H9 (cell line): ENCODE measurements around the gene DMD. TPM values are rescaled to one million over a fixed set of nuclear protein-coding genes. Genes with fewer than 3 reads are reported as not detected.

Source experiments
- DNase-seq: peaks from one replicate; pipeline ENCODE4 v3.0.0-alpha.2; 2017
- H2AFZ ChIP-seq: one replicate; pipeline ENCODE4 v1.6.1; 2013; ENCODE audit warnings: mild to moderate bottlenecking, low read length, control low read depth, moderate library complexity
- H2AK5ac ChIP-seq: 2 replicates; pipeline ENCODE4 v1.6.1; 2013; ENCODE audit warnings: low read length, control low read depth, mixed read lengths; ENCODE audit not compliant: insufficient read length
- H2BK120ac ChIP-seq: one replicate; pipeline ENCODE4 v1.6.1; 2013; ENCODE audit warnings: low read depth, mild to moderate bottlenecking, low read length, control low read depth, inconsistent platforms; ENCODE audit not compliant: poor library complexity, severe bottlenecking
- H2BK12ac ChIP-seq: 2 replicates; pipeline ENCODE4 v1.6.1; 2013; ENCODE audit warnings: low read length, control low read depth, mixed read lengths, low read depth; ENCODE audit not compliant: insufficient read length
- H2BK15ac ChIP-seq: 2 replicates; pipeline ENCODE4 v1.6.1; 2013; ENCODE audit warnings: low read depth, low read length, control low read depth
- H2BK20ac ChIP-seq: one replicate; pipeline ENCODE4 v1.6.1; 2013; ENCODE audit warnings: low read depth, mild to moderate bottlenecking, low read length, control low read depth, inconsistent platforms; ENCODE audit not compliant: poor library complexity, severe bottlenecking
- H2BK5ac ChIP-seq: 2 replicates; pipeline ENCODE4 v1.6.1; 2013; ENCODE audit warnings: low read length, control low read depth, mixed read lengths; ENCODE audit not compliant: insufficient read length
- H3K14ac ChIP-seq: 2 replicates; pipeline ENCODE4 v1.6.1; 2013; ENCODE audit warnings: low read length, control low read depth; ENCODE audit not compliant: insufficient read depth
- H3K18ac ChIP-seq: 2 replicates; pipeline ENCODE4 v1.6.1; 2013; ENCODE audit warnings: low read depth, mild to moderate bottlenecking, mixed read lengths, low read length, control low read depth; ENCODE audit not compliant: insufficient read length
- H3K23ac ChIP-seq: 2 replicates; pipeline ENCODE4 v1.6.1; 2013; ENCODE audit warnings: low read length, control low read depth, mixed read lengths, low read depth; ENCODE audit not compliant: insufficient read length
- H3K23me2 ChIP-seq: 2 replicates; pipeline ENCODE4 v1.6.1; 2013; ENCODE audit warnings: low read depth, mild to moderate bottlenecking, mixed read lengths, low read length, control low read depth; ENCODE audit not compliant: insufficient read length, poor library complexity, severe bottlenecking
- H3K27ac ChIP-seq: 2 replicates; pipeline ENCODE4 v1.5.1; 2013; ENCODE audit warnings: low read length, control low read depth, mixed read lengths, low read depth; ENCODE audit not compliant: insufficient read length
- H3K27me3 ChIP-seq: 2 replicates; pipeline ENCODE4 v1.6.1; 2013; ENCODE audit warnings: low read length, control low read depth, inconsistent platforms; ENCODE audit not compliant: insufficient read depth
- H3K4ac ChIP-seq: 2 replicates; pipeline ENCODE4 v1.6.1; 2013; ENCODE audit warnings: low read depth, mild to moderate bottlenecking, control low read depth, inconsistent platforms, low read length, moderate library complexity
- H3K4me1 ChIP-seq: 2 replicates; pipeline ENCODE4 v1.6.1; 2013; ENCODE audit warnings: low read length, control low read depth, inconsistent platforms; ENCODE audit not compliant: insufficient read depth
- H3K4me2 ChIP-seq: 2 replicates; pipeline ENCODE4 v1.6.1; 2013; ENCODE audit warnings: low read length, control low read depth, mixed read lengths; ENCODE audit not compliant: insufficient read length, insufficient read depth
- H3K56ac ChIP-seq: 2 replicates; pipeline ENCODE4 v1.6.1; 2013; ENCODE audit warnings: low read depth, mild to moderate bottlenecking, mixed read lengths, low read length, control low read depth; ENCODE audit not compliant: insufficient read length
- H3K79me1 ChIP-seq: 2 replicates; pipeline ENCODE4 v1.6.1; 2013; ENCODE audit warnings: low read depth, mild to moderate bottlenecking, moderate library complexity, low read length, control low read depth, inconsistent platforms; ENCODE audit not compliant: insufficient read depth, poor library complexity, severe bottlenecking
- H3K79me2 ChIP-seq: 2 replicates; pipeline ENCODE4 v1.6.1; 2013; ENCODE audit warnings: low read length, control low read depth, inconsistent platforms; ENCODE audit not compliant: insufficient read depth
- H3K9ac ChIP-seq: 2 replicates; pipeline ENCODE4 v1.6.1; 2013; ENCODE audit warnings: low read length, control low read depth, mixed read lengths; ENCODE audit not compliant: insufficient read length; ENCODE audit errors: extremely low read depth
- H3K9me3 ChIP-seq: one replicate; pipeline ENCODE4 v1.6.1; 2013; ENCODE audit warnings: low read depth, low read length, inconsistent platforms; ENCODE audit not compliant: control insufficient read depth
- H3T11ph ChIP-seq: one replicate; pipeline ENCODE4 v1.6.1; 2013; ENCODE audit warnings: mild to moderate bottlenecking, low read length, control low read depth, inconsistent platforms
- H4K20me1 ChIP-seq: one replicate; pipeline ENCODE4 v1.6.1; 2013; ENCODE audit not compliant: control insufficient read depth, insufficient read length, insufficient read depth
- H4K5ac ChIP-seq: 2 replicates; pipeline ENCODE4 v1.6.1; 2013; ENCODE audit warnings: low read depth, mild to moderate bottlenecking, mixed read lengths, low read length, control low read depth; ENCODE audit not compliant: insufficient read length
- H4K8ac ChIP-seq: replicated peaks from 2 replicates; pipeline ENCODE4 v1.6.1; 2013; ENCODE audit warnings: low read length, control low read depth, mixed read lengths, low read depth; ENCODE audit not compliant: insufficient read length
- H4K91ac ChIP-seq: 2 replicates; pipeline ENCODE4 v1.6.1; 2013; ENCODE audit warnings: low read depth, mild to moderate bottlenecking, moderate library complexity, mixed read lengths, low read length, control low read depth; ENCODE audit not compliant: insufficient read length
- H3K27ac Mint-ChIP-seq, 3 experiments: 2 replicates in 2 of 3; 3 replicates in 1 of 3; pipeline ENCODE4 v1.8.0; 2020 to 2021; ENCODE audit warnings: mixed read lengths in 3 of 3, mild to moderate bottlenecking in 1 of 3, moderate library complexity in 1 of 3
- H3K27me3 Mint-ChIP-seq: 2 replicates; pipeline ENCODE4 v1.8.0; 2021; ENCODE audit warnings: low read depth, mild to moderate bottlenecking, moderate library complexity, mixed read lengths
- H3K36me3 Mint-ChIP-seq, 3 experiments: 2 replicates in 2 of 3; 3 replicates in 1 of 3; pipeline ENCODE4 v1.8.0; 2020 to 2021; ENCODE audit warnings: low read depth in 3 of 3, mixed read lengths in 3 of 3; ENCODE audit not compliant: insufficient read depth in 1 of 3
- H3K4me1 Mint-ChIP-seq, 2 experiments: 2 replicates each; pipeline ENCODE4 v1.8.0; 2020; ENCODE audit warnings: mixed read lengths in 2 of 2
- H3K4me3 Mint-ChIP-seq, 2 experiments: 2 replicates in 1 of 2; 3 replicates in 1 of 2; pipeline ENCODE4 v1.8.0; 2020 to 2021; ENCODE audit warnings: mild to moderate bottlenecking in 2 of 2, mixed read lengths in 2 of 2, moderate library complexity in 1 of 2
- H3K9me3 Mint-ChIP-seq, 2 experiments: 2 replicates in 1 of 2; 3 replicates in 1 of 2; pipeline ENCODE4 v1.8.0; 2020; ENCODE audit warnings: mild to moderate bottlenecking in 2 of 2, mixed read lengths in 2 of 2, moderate library complexity in 1 of 2
- WGBS: extraction: QIAGEN DNeasy Blood & Tissue Kit; methylation state at CpG from one replicate; pipeline ENCODE4 v1.1.7; 2013; ENCODE audit warnings: missing lambda C conversion rate, low lambda C conversion rate, mixed read lengths; ENCODE audit not compliant: insufficient read length; ENCODE audit errors: extremely low coverage; 5-methylcytosine and 5-hydroxymethylcytosine counted together
- total RNA-seq: library from RNA; stranded (reverse); gene quantifications from 2 replicates; pipeline ENCODE4 v1.2.1, GENCODE V29; 2021
- TF ChIP-seq, protein P1 (sequence below): fragments of 200-600 bp; sonication (generic); conservative IDR thresholded peaks from 3 replicates; pipeline ENCODE4 v1.8.0; 2021; ENCODE audit warnings: antibody characterized with exemption, mild to moderate bottlenecking

Gene DMD
- total RNA-seq, 1 experiment from 2014 or later: 3.8 TPM

DNA sequence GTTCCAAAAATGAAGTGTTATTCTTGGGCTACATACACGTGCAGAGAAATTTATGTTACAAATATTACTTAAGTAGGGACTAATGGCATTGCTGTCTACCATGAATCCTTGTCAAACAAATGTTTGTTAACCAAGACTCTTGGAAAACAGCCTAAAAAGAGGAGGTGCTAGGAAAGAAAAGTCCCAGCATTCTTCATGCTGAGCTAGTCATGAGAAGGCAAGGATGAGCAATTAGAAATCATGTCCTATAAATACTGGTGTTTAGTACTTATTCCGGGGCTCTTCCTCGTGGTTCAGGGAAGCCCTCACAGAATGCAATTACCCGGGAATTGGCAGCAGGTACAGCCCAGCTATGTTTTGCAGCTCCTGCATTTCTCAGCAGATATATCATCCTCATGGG lies 1761.4 kb downstream of the DMD start:
- Histone ChIP-seq H3T11ph (no peak overlapping the region), H4K20me1 (no peaks in the 10 kb centered on the region), H3K27ac (no peak overlapping the region), H3K23ac (no peak overlapping the region), H3K23me2 (no peaks in the 10 kb centered on the region), H4K5ac (no peak overlapping the region), H3K9me3 (no peaks in the 10 kb centered on the region), H3K18ac (no peak overlapping the region), H2BK120ac (no peak overlapping the region), H3K56ac (no peak overlapping the region), H3K4ac (no peak overlapping the region), H3K14ac (no peak overlapping the region), H2AFZ (no peak overlapping the region), H2BK20ac (no peak overlapping the region), H2AK5ac (no peak overlapping the region), H3K9ac (no peak overlapping the region), H2BK5ac (no peak overlapping the region), H3K79me1 (no peaks in the 10 kb centered on the region), H4K8ac (no peak overlapping the region), H3K4me2 (no peak overlapping the region), H3K4me1 (no peaks in the 10 kb centered on the region), H3K27me3 (no peaks in the 10 kb centered on the region), H4K91ac (no peak overlapping the region), H3K79me2 (no peaks in the 10 kb centered on the region), H2BK15ac (no peak overlapping the region), H2BK12ac (no peak overlapping the region)
- Mint-ChIP-seq H3K27me3 (no peaks in the 10 kb centered on the region), H3K4me3 (no peak overlapping the region), H3K36me3 (peaks cover 0 to 4% (median 4%) of the 10 kb centered on the region in 3 experiments; a peak in 2 of 7 replicates), H3K9me3 (peaks cover 51 to 52% of the 10 kb centered on the region in 2 experiments), H3K27ac (no peak overlapping the region), H3K4me1 (no peaks in the 10 kb centered on the region)
- WGBS: no CpG with 5 or more reads among the region's 4 CpGs
- TF ChIP-seq, protein P1, sequence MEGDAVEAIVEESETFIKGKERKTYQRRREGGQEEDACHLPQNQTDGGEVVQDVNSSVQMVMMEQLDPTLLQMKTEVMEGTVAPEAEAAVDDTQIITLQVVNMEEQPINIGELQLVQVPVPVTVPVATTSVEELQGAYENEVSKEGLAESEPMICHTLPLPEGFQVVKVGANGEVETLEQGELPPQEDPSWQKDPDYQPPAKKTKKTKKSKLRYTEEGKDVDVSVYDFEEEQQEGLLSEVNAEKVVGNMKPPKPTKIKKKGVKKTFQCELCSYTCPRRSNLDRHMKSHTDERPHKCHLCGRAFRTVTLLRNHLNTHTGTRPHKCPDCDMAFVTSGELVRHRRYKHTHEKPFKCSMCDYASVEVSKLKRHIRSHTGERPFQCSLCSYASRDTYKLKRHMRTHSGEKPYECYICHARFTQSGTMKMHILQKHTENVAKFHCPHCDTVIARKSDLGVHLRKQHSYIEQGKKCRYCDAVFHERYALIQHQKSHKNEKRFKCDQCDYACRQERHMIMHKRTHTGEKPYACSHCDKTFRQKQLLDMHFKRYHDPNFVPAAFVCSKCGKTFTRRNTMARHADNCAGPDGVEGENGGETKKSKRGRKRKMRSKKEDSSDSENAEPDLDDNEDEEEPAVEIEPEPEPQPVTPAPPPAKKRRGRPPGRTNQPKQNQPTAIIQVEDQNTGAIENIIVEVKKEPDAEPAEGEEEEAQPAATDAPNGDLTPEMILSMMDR: no peak
- no peak for DNase-seq
